ENCODE data around the gene SLC22A23.

DNA sequence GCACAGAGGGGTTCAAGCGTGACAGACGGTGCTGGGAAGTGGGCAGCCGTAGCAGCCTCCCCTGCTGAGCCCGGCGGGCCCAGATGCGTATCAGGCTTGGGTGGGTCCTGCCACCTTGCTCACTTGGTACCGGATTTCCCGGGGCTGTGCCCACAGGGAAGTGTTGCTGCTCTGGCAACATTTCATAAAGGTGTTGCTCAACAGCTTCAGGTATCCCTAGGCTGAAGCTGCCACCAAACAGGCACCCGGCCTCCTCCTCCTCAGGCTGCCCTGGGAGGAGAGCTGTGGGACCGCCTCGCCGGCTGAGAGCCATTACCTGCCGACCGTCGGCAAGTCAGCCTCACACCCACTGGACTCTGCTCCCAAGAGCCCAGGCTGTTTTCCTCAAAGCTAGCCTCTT, 186.6 kb downstream of the SLC22A23 start:
- TF ChIP-seq CTCF (IDR thresholded peaks at IDR 0.05) (no peak), POLR2AphosphoS5 (IDR thresholded peaks at IDR 0.05) (no peak)

Measured in gastroesophageal sphincter (tissue), 3 donors.